Measurements from ENCODE around the gene FCN1.
A peak's percentile ranks its signal among the peaks of the same experiment; 100 is the strongest.
"Not testable (repeated sequence)": the region's sequence is repeated elsewhere in the genome, so short reads cannot be mapped to it uniquely, and the experiment has no call there.

Gene FCN1

DNA sequence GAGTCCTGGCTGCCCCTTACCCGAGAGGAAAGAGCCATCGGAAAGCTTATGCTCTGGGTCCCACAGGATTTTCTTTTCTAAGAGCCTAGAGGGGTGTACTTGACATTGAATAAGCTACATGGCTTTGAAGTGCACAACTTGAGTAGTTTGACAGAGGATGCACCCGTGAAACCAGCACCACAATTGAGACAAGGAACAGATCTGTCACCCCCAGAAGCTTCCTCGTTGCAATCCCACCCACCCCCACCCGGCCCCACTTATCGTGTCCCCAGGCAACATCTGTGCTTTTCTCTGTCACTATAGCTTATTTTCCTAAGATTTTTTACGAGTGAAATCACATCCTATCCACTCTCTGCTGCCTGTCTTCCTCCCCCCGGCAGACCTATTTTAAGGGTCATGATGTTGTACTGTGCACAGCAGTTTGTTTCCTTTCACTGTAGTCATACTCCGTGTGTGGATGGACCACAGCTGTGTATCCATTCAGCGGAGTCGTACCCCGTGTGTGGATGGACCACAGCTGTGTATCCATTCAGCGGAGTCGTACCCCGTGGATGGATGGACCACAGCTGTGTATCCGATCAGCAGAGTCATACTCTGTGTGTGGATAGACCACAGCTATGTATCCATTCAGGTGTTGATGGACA is 45.9 kb downstream of the FCN1 start:
- peak; percentile 44 for DNase-seq (ENCODE audit: low spot score)

DNA sequence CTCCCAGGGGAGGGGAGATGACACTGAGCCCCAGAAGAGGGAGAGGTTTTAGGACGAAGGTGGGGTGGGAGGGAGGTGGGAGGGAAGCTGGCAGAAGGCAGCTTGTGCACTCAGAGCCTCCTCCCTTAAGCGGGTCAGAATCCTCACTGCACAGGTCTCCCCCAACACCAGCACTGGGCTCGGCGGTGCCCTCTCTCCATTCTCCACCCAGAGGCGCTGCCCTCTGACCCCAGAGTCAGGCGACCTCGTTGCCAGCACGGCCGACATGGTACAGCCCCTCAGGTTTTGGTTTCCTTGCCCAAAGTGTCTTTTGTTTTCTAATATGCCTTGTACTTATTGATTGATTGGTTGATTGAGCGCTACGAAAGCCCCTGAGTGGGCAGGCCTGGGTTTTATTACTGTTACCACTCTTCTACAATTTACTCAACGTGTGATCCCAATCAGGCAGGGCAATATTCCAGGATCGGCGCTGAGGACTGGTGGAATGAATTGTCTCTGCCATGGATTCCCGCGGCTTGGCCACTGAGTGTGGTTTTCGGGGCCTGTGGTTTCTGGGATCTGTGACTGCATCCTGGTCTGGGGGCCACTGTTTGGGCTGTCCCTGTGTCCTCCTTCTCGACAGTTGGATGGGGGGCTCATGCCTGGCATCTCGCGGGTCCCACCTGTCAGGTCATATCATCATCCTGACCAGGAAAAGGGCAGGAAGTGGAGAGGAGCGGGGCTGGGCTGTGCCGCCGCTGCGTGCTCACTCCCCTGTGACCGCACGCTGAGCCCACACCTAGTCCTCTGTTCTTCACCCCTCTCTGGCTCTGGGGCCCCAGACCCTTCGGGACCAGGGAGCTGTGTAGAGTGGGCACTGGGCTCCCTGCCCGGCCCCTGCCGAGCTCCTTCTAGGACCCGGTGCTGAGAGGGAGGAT is 46.7 kb downstream of the FCN1 start:
- DNase-seq (ENCODE audit: low spot score), result peak; percentile 43

GRCh38 chr9:134870301-134870694 is 47.4 kb downstream of the FCN1 start:
- DNase-seq (ENCODE audit: low spot score), result no peak

GRCh38 chr9:134869554-134870300 is 48.0 kb downstream of the FCN1 start:
- no peak for DNase-seq (ENCODE audit: low spot score)

- DNase-seq (ENCODE audit: low spot score), result no peak
Observed at GRCh38 chr9:134868751-134869553, 48.8 kb downstream of the FCN1 start.

- DNase-seq (ENCODE audit: low spot score), result no peak
Observed at GRCh38 chr9:134867917-134868750, 49.6 kb downstream of the FCN1 start.

- DNase-seq (ENCODE audit: low spot score), result no peak
Observed at GRCh38 chr9:134864821-134865190, 52.9 kb downstream of the FCN1 start.

GRCh38 chr9:134863941-134864820 is 53.5 kb downstream of the FCN1 start:
- DNase-seq (ENCODE audit: low spot score), result no peak

GRCh38 chr9:134863306-134863902 is 54.3 kb downstream of the FCN1 start:
- no peak for DNase-seq (ENCODE audit: low spot score)

- DNase-seq (ENCODE audit: low spot score), result no peak
Observed at GRCh38 chr9:134861595-134862334, 55.9 kb downstream of the FCN1 start.

DNA sequence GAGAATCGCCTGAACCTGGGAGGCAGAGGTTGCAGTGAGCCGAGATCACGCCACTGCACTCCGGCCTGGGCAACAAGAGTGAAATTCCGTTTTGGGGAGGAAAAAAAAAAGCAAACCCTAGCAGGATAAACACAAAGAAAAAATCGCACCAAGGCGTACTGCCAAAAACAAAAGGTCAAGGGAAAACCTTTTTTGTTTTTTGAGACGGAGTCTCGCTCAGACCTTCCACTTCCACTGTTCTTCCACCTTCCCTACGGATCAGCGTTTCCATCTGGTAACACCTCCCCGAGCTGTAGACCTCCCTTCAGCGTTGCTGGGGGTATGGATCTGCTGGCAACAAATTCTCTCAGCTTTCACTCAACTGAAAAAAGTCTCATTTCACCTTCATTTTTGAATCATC is 57.2 kb downstream of the FCN1 start:
- no peak for DNase-seq (ENCODE audit: low spot score)

DNA sequence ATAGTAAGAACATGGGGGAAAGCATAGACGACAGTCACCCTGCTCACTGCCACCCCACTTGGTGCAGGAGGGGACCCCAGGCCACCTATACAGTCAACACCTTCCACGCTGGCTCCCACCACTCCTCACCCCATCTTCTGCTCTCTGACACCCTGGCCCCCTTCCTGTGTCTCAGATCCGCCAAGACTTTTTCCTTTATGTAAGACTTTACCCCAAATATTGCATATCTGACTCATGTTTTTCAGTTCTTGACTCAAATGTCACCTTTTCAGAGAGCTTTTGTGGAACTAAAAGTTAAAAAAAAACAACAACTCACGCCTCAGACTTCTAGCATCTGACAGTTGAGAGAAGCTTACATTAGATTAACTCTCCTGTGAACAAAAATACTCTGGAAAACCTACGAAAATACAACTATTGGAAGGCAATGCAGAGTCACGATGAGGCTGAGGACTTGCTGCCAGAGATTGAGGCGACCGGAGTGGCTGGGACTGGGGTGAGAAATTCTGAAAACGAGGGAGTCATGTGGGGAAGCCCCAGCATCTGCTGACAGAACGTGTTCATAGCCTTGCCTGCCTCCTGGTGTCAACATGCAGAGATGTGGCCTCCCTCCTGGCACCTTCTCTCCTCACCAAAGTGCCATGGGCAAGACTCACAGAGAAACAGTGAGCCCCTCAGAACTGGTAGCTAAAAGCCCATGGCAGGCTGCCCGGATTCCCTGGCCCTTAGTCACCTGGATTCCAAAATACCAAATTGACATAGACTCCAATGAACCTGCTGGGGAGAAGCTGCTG is 59.5 kb downstream of the FCN1 start:
- no peak for DNase-seq (ENCODE audit: low spot score)

DNA sequence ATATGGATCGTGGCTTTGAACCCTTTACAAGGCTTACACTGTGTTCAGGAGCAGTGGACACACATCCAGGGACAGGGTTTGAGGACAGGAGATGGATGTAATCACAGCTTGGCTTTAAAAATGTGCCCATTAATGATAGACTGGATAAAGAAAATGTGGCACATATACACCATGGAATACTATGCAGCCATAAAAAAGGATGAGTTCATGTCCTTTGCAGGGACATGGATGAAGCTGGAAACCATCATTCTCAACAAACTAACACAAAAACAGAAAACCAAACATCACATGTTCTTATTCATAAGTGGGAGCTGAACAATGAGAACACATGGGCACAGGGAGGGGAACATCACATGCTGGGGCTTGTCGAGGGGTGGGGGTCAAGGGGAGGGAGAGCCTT is 60.3 kb downstream of the FCN1 start:
- DNase-seq (ENCODE audit: low spot score), result not testable (repeated sequence)

- no peak for DNase-seq (ENCODE audit: low spot score)
Observed at GRCh38 chr9:134855900-134856377, 61.8 kb downstream of the FCN1 start.
